GM19025 (cell line): ENCODE measurements around the gene PXYLP1.

Source experiments
- ATAC-seq: cut with Tn5 transposase; IDR thresholded peaks from one replicate; pipeline ENCODE4 v1.9.1; 2021; ENCODE audit warnings: mild to moderate bottlenecking, low read depth, moderate library complexity; ENCODE audit not compliant: unreplicated experiment

PXYLP1 gene

GRCh38 chr3:141227752-141228151 is 3.9 kb upstream of the PXYLP1 start:
- ATAC-seq = no peak

- ATAC-seq = no peak
These were observed 3.2 kb upstream of the PXYLP1 start for GRCh38 chr3:141228395-141228794.

- no peak for ATAC-seq
These were observed 2.5 kb upstream of the PXYLP1 start for GRCh38 chr3:141229132-141229531.

GRCh38 chr3:141230293-141230692 is 1.3 kb upstream of the PXYLP1 start:
- ATAC-seq = no peak

- ATAC-seq = no peak
These were observed 563 bp downstream of the PXYLP1 start for GRCh38 chr3:141231952-141232823.

- ATAC-seq = no peak
These were observed 2.0 kb downstream of the PXYLP1 start for GRCh38 chr3:141233457-141234161.

- ATAC-seq = no peak
These were observed 2.7 kb downstream of the PXYLP1 start for GRCh38 chr3:141234283-141234682.

- ATAC-seq = no peak
These were observed 4.1 kb downstream of the PXYLP1 start for GRCh38 chr3:141235661-141236171.

- no peak for ATAC-seq
These were observed 4.7 kb downstream of the PXYLP1 start for GRCh38 chr3:141236361-141236760.

- ATAC-seq = no peak
These were observed 6.3 kb downstream of the PXYLP1 start for GRCh38 chr3:141237701-141238521.

GRCh38 chr3:141239511-141240281 is 8.1 kb downstream of the PXYLP1 start:
- no peak for ATAC-seq

- ATAC-seq = no peak
These were observed 8.7 kb downstream of the PXYLP1 start for GRCh38 chr3:141240286-141240685.

GRCh38 chr3:141240687-141241615 is 9.3 kb downstream of the PXYLP1 start:
- no peak for ATAC-seq

GRCh38 chr3:141241616-141242376 is 10.2 kb downstream of the PXYLP1 start:
- no peak for ATAC-seq

GRCh38 chr3:141242377-141243092 is 10.9 kb downstream of the PXYLP1 start:
- ATAC-seq = no peak

GRCh38 chr3:141243271-141243707 is 11.7 kb downstream of the PXYLP1 start:
- no peak for ATAC-seq

GRCh38 chr3:141246224-141246957 is 14.8 kb downstream of the PXYLP1 start:
- no peak for ATAC-seq
